NCI-H2196 (cell line): ENCODE results near the gene NPFFR2.
"Not testable (repeated sequence)": the region's sequence is repeated elsewhere in the genome, so short reads cannot be mapped to it uniquely, and the experiment has no call there.

Experiments
- DNase-seq: peaks from one replicate; lab custom pipeline; 2025; ENCODE audit not compliant: unreplicated experiment; lab: John Stamatoyannopoulos, UW

The NPFFR2 gene

GRCh38 chr4:72111863-72112262, 80.1 kb downstream of the NPFFR2 start:
- DNase-seq = no peak

- DNase-seq = no peak
Observed at GRCh38 chr4:72112514-72113156, 80.8 kb downstream of the NPFFR2 start.

GRCh38 chr4:72118017-72118416, 86.2 kb downstream of the NPFFR2 start:
- no peak for DNase-seq

- no peak for DNase-seq
Observed at GRCh38 chr4:72119946-72120345, 88.1 kb downstream of the NPFFR2 start.

GRCh38 chr4:72128741-72129140, 96.9 kb downstream of the NPFFR2 start:
- DNase-seq = no peak

- no peak for DNase-seq
Observed at GRCh38 chr4:72136429-72136828, 104.6 kb downstream of the NPFFR2 start.

GRCh38 chr4:72139997-72140396, 108.2 kb downstream of the NPFFR2 start:
- DNase-seq = not testable (repeated sequence)

- no peak for DNase-seq
Observed at GRCh38 chr4:72144241-72144640, 112.4 kb downstream of the NPFFR2 start.

- DNase-seq = no peak
Observed at GRCh38 chr4:72152731-72153130, 120.9 kb downstream of the NPFFR2 start.

- not testable (repeated sequence) for DNase-seq
Observed at GRCh38 chr4:72153634-72154033, 121.8 kb downstream of the NPFFR2 start.

GRCh38 chr4:72169285-72169684, 137.5 kb downstream of the NPFFR2 start:
- DNase-seq = not testable (repeated sequence)

- no peak for DNase-seq
Observed at GRCh38 chr4:72169861-72170260, 138.1 kb downstream of the NPFFR2 start.

- no peak for DNase-seq
Observed at GRCh38 chr4:72171761-72172160, 140.0 kb downstream of the NPFFR2 start.

GRCh38 chr4:72179342-72179741, 147.5 kb downstream of the NPFFR2 start:
- DNase-seq = no peak

GRCh38 chr4:72186714-72187113, 154.9 kb downstream of the NPFFR2 start:
- no peak for DNase-seq

GRCh38 chr4:72194046-72194445, 162.2 kb downstream of the NPFFR2 start:
- DNase-seq = no peak

GRCh38 chr4:72194453-72194852, 162.7 kb downstream of the NPFFR2 start:
- no peak for DNase-seq
